Measurements from ENCODE around the gene IL1RAP. TPM values are rescaled to one million over a fixed set of nuclear protein-coding genes. Genes with fewer than 3 reads are reported as not detected.

IL1RAP gene
- total RNA-seq, 1 donor from 2014 or later: 7.7 TPM

- TF ChIP-seq CTCF (conservative IDR thresholded peaks at IDR 0.05; ENCODE audit: low read depth, low read length): no peak
- no peak overlapping the region for H3K4me3 ChIP-seq (ENCODE audit: low read depth, low read length)
- no peak for DNase-seq (ENCODE audit: low read depth)
Measured at GRCh38 chr3:190645932-190646460, 132.1 kb downstream of the IL1RAP start.

- TF ChIP-seq CTCF (conservative IDR thresholded peaks at IDR 0.05; ENCODE audit: low read depth, low read length): no peak
- DNase-seq (ENCODE audit: low read depth): no peak
- no peak overlapping the region for H3K4me3 ChIP-seq (ENCODE audit: low read depth, low read length)
Measured at GRCh38 chr3:190646996-190647395, 133.1 kb downstream of the IL1RAP start.

- no peak for TF ChIP-seq CTCF (conservative IDR thresholded peaks at IDR 0.05; ENCODE audit: low read depth, low read length)
- no peak for DNase-seq (ENCODE audit: low read depth)
- H3K4me3 ChIP-seq (ENCODE audit: low read depth, low read length): no peak overlapping the region
Measured at GRCh38 chr3:190655933-190656332, 142.0 kb downstream of the IL1RAP start.

DNA sequence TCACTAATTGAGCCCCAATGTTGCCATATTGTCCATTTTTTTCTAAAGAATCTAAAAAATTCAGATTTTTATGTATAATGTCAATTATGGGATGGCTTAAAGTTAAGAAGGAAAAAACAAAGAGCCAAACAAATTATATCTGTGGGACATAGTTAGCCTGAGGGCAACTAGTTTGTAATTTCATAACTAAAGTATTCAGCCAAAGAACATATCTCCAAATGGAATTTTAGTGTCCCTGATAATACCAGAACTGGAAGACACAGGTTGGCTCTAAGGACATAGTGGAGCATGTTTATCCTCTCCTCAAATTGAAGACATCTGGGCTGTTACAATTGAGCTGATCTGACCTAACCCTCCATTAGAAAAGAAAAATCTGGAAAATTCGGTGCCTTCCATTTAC is 144.2 kb downstream of the IL1RAP start:
- H3K4me3 ChIP-seq (ENCODE audit: low read depth, low read length): no peak overlapping the region
- DNase-seq (ENCODE audit: low read depth): no peak
- no peak for TF ChIP-seq CTCF (conservative IDR thresholded peaks at IDR 0.05; ENCODE audit: low read depth, low read length)

DNA sequence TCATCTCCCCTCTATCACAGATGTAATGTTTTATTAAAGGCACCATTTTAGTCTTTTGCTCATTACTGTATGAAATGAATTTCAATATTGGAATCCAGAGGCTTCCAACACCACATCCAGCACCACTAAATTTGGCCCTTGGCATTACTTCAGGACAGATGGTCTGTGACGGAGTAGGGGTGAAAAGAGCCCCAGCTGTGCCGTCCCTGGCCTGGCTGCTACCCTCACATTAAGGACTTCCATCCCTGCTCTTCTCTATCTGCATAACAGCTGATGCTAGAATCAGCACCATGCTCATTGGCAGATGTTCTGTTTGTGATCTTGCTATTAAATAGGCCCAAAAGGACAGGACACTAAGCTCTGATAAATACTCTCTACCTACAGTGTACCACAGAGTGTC is 152.9 kb downstream of the IL1RAP start:
- no peak for TF ChIP-seq CTCF (conservative IDR thresholded peaks at IDR 0.05; ENCODE audit: low read depth, low read length)
- no peak for DNase-seq (ENCODE audit: low read depth)
- H3K4me3 ChIP-seq (ENCODE audit: low read depth, low read length): no peak overlapping the region

GRCh38 chr3:190671658-190672057 is 157.8 kb downstream of the IL1RAP start:
- H3K4me3 ChIP-seq (ENCODE audit: low read depth, low read length): no peak overlapping the region
- no peak for TF ChIP-seq CTCF (conservative IDR thresholded peaks at IDR 0.05; ENCODE audit: low read depth, low read length)
- no peak for DNase-seq (ENCODE audit: low read depth)

DNA sequence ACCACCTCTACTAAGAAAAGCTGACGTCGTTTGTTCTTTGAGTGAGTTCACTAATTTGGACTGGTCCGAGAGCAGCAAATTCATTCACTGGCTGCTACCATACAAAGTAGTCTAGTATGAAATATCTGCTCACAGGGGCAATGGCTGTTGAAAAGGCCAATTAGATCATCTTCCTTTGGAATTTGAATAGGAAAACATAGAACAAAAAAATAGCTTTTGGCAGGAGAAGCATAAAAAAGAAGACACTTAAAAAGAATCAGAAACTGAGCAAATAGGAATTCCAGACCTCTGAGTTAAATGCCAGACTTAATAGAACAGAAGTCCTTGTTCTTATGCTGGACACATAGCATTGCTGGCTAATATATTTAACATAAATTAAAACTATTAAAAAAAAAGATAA is 159.3 kb downstream of the IL1RAP start:
- H3K4me3 ChIP-seq (ENCODE audit: low read depth, low read length): no peak overlapping the region
- no peak for DNase-seq (ENCODE audit: low read depth)
- TF ChIP-seq CTCF (conservative IDR thresholded peaks at IDR 0.05; ENCODE audit: low read depth, low read length): no peak

Data from epithelial cell of proximal tubule (primary cell).